Measurements from ENCODE around the gene SERPINB6.
A peak's percentile ranks its signal among the peaks of the same experiment; 100 is the strongest.
"Not testable (repeated sequence)": the region's sequence is repeated elsewhere in the genome, so short reads cannot be mapped to it uniquely, and the experiment has no call there.

The SERPINB6 gene

DNA sequence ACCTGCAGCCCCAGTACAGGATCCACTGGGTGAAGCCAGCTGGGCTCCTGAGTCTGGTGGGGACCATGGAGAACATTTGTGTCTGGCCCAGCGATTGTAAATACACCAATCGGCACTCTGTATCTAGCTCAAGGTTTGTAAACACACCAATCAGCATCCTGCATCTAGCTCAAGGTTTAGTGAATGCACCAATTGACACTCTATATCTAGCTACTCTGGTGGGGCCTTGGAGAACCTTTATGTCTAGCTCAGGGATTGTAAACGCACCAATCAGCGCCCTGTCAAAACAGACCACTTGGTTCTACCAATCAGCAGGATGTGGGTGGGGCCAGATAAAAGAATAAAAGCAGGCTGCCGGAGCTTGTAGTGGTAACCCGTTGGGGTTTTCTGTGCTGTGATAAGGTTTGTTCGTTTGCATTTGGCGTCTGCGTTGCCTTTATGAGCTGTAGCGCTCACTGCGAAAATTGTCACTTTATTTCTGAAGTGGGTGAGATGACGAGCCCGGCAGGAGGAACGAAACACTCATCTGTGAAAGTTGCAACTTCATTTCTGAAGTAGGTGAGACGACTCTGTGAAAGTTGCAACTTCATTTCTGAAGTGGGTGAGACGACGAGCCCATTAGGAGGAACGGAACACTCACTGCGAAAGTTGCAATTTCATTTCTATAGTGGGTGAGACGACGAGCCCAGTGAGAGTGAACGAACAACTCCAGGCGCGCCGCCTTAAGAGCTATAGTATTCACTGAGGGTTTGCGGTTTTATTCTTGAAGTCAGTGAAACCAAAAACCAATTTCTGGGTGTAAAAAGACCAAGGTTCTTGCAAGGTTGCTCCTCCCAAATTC, 31.1 kb downstream of the SERPINB6 start:
- Histone ChIP-seq H3K36me3 (ENCODE audit: control insufficient read depth in 1 of 2, insufficient read depth in 2 of 2, low read length in 2 of 2) (no peaks in the 10 kb centered on the region), H3K9ac (ENCODE audit: low read depth in 1 of 2, low read length in 2 of 2) (no peak overlapping the region), H3K9me3 (ENCODE audit: control insufficient read depth in 1 of 2, low read length in 2 of 2) (no peaks in the 10 kb centered on the region), H3K27ac (ENCODE audit: low read depth, low read length) (no peak overlapping the region), H3K4me1 (ENCODE audit: control insufficient read depth in 1 of 2, insufficient read depth in 2 of 2, low read length in 2 of 2) (peaks cover 7 to 18% of the 10 kb centered on the region in 2 donors), H3K27me3 (ENCODE audit: control insufficient read depth in 1 of 2, insufficient read depth in 2 of 2, low read length in 2 of 2) (no peaks in the 10 kb centered on the region), H3K4me3 (ENCODE audit: low read depth in 1 of 2, low read length in 2 of 2) (peak overlapping the region in 1 of 2 donors; percentile 19)

DNA sequence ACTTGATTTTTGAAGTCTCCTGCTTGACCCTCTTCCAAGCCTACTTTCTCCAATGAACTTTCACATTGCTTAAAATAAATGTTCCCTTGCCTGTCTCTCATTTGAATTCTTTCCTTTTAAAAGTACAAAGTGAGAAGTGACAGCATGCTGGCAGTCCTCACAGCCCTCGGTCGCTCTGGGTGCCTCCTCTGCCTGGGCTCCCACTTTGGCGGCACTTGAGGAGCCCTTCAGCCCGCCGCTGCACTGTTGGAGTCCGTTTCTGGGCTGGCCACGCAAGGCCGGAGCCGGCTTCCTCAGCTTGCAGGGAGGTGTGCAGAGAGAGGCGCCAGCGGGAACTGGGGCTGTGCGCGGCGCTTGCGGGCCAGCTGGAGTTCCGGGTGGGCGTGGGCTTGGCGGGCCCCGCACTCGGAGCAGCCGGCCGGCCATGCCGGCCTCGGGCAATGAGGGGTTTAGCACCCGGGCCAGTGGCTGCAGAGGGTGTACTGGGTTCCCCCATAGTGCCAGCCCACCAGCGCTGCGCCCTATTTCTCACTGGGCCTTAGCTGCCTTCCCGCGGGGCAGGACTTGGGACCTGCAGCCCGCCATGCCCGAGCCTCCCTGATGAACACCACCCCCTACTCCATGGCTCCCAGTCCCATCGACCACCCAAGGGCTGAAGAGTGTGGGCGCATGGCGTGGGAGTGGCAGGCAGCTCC, 31.9 kb downstream of the SERPINB6 start:
- no peaks in the 10 kb centered on the region for H3K27me3 ChIP-seq (ENCODE audit: control insufficient read depth in 1 of 2, insufficient read depth in 2 of 2, low read length in 2 of 2)
- H3K9ac ChIP-seq (ENCODE audit: low read depth in 1 of 2, low read length in 2 of 2): no peak overlapping the region
- H3K4me3 ChIP-seq (ENCODE audit: low read depth in 1 of 2, low read length in 2 of 2): no peak overlapping the region
- no peaks in the 10 kb centered on the region for H3K36me3 ChIP-seq (ENCODE audit: control insufficient read depth in 1 of 2, insufficient read depth in 2 of 2, low read length in 2 of 2)
- no peaks in the 10 kb centered on the region for H3K9me3 ChIP-seq (ENCODE audit: control insufficient read depth in 1 of 2, low read length in 2 of 2)
- no peak overlapping the region for H3K27ac ChIP-seq (ENCODE audit: low read depth, low read length)
- H3K4me1 ChIP-seq (ENCODE audit: control insufficient read depth in 1 of 2, insufficient read depth in 2 of 2, low read length in 2 of 2): peaks cover 7 to 18% of the 10 kb centered on the region in 2 donors

DNA sequence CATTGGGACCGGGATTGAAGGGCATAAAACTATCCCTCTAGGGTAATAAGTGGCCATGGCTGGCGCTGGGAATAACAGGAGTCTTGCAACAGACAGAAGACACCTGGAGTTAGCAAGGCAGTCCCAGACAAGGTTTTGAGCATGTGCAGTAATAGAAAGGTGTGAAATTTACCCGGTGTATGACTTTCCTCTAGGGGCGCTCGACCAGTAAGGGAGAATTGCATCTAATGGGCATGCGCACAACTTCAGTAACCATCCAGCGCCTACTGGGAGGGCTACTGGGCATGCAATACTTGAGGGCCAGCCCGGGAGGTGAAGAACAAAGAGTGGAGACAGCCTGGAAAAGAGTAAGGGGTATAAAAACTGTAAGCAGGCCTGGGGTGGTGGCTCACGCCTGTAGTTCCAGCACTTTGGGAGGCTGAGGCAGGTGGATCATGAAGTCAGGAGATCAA, 32.7 kb downstream of the SERPINB6 start:
- H3K27me3 ChIP-seq (ENCODE audit: control insufficient read depth in 1 of 2, insufficient read depth in 2 of 2, low read length in 2 of 2): no peaks in the 10 kb centered on the region
- H3K27ac ChIP-seq (ENCODE audit: low read depth, low read length): no peak overlapping the region
- no peak overlapping the region for H3K4me3 ChIP-seq (ENCODE audit: low read depth in 1 of 2, low read length in 2 of 2)
- no peaks in the 10 kb centered on the region for H3K9me3 ChIP-seq (ENCODE audit: control insufficient read depth in 1 of 2, low read length in 2 of 2)
- no peak overlapping the region for H3K9ac ChIP-seq (ENCODE audit: low read depth in 1 of 2, low read length in 2 of 2)
- H3K36me3 ChIP-seq (ENCODE audit: control insufficient read depth in 1 of 2, insufficient read depth in 2 of 2, low read length in 2 of 2): no peaks in the 10 kb centered on the region
- peaks cover 7 to 15% of the 10 kb centered on the region in 2 donors for H3K4me1 ChIP-seq (ENCODE audit: control insufficient read depth in 1 of 2, insufficient read depth in 2 of 2, low read length in 2 of 2)

DNA sequence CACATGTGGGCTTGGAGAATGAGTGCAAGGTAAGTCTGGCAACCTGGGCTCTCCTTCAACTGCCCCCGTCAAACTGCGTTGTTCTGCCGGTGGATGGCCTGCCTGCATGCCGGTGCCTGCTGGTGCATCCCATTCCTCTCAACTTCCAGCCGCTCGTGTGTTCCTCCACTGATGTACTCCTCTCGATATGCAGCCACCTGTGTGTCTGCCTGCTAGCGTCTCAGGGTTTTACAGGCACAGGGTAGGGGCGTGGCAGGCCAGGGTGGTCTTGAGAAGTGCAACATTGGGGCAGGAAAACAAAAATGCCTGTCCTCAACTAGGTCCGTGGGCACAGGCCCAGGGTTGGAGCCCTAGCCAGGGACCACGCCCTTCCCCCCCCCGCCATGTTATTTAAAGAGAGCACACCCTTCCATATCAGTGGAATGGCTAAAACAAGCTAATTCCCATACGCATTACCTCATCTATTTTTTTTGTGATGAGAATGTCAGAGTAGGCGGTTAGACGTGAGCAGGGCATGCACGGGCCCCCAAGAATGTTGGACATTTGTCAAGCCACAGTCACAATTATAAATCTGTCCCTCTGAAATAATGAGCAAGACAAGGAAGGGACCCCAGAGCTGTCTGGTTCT, 33.2 kb downstream of the SERPINB6 start:
- Histone ChIP-seq H3K4me1 (ENCODE audit: control insufficient read depth in 1 of 2, insufficient read depth in 2 of 2, low read length in 2 of 2) (peaks cover 5 to 10% of the 10 kb centered on the region in 2 donors), H3K9ac (ENCODE audit: low read depth in 1 of 2, low read length in 2 of 2) (no peak overlapping the region), H3K9me3 (ENCODE audit: control insufficient read depth in 1 of 2, low read length in 2 of 2) (no peaks in the 10 kb centered on the region), H3K27me3 (ENCODE audit: control insufficient read depth in 1 of 2, insufficient read depth in 2 of 2, low read length in 2 of 2) (no peaks in the 10 kb centered on the region), H3K27ac (ENCODE audit: low read depth, low read length) (no peak overlapping the region), H3K36me3 (ENCODE audit: control insufficient read depth in 1 of 2, insufficient read depth in 2 of 2, low read length in 2 of 2) (no peaks in the 10 kb centered on the region), H3K4me3 (ENCODE audit: low read depth in 1 of 2, low read length in 2 of 2) (no peak overlapping the region)

DNA sequence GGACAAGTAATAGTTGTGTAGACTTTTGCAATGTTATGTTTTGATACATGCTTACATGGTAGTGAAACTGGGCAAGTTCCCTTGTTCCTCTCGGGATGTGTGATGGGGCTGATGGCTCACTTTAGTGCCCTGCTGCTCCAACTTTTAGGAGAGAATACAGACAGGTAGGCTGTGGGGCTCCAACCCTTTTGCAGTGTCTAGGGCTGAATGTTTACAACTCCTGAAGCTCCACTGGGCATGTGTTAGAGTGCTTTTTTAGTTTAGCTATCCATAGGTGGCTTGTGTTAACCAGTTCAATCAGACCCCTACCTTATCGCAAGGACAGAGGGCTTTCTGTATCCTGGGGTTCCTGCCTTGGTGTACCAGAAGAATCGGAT, 33.8 kb downstream of the SERPINB6 start:
- Histone ChIP-seq H3K9me3 (ENCODE audit: control insufficient read depth in 1 of 2, low read length in 2 of 2) (no peaks in the 10 kb centered on the region), H3K9ac (ENCODE audit: low read depth in 1 of 2, low read length in 2 of 2) (no peak overlapping the region), H3K4me3 (ENCODE audit: low read depth in 1 of 2, low read length in 2 of 2) (no peak overlapping the region), H3K27me3 (ENCODE audit: control insufficient read depth in 1 of 2, insufficient read depth in 2 of 2, low read length in 2 of 2) (no peaks in the 10 kb centered on the region), H3K4me1 (ENCODE audit: control insufficient read depth in 1 of 2, insufficient read depth in 2 of 2, low read length in 2 of 2) (peaks cover under 1 to 5% of the 10 kb centered on the region in 2 donors), H3K36me3 (ENCODE audit: control insufficient read depth in 1 of 2, insufficient read depth in 2 of 2, low read length in 2 of 2) (no peaks in the 10 kb centered on the region), H3K27ac (ENCODE audit: low read depth, low read length) (no peak overlapping the region)

DNA sequence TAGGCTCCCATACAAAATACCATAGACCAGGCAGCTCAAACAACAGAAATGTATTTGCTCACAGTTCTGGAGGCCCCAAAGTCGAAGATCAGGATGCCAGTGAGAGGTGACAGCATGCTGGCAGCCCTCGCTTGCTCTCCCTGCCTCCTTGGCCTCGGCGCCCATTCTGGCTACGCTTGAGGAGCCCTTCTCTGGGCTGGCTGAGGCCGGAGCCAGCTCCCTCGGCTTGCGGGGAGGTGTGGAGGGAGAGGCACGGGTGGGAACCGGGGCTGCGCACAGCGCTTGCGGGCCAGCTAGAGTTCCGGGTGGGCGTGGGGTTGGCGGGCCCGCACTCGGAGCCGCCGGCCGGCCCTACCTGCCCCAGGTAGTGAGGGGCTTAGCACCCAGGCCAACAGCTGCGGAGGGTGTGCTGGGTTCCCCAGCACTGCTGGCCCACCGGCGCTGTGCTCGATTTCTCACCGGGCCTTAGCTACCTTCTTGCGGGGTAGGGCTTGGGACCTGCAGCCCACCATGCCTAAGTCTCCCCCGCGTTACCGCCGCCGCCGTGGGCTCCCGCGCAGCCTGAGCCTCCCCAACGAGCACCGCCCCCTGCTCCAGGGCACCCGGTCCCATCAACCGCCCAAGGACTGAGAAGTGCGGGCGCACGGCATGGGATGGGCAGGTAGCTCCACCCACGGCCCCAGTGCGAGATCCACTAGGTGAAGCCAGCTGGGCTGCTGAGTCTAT, 35.6 kb downstream of the SERPINB6 start:
- Histone ChIP-seq H3K27ac (ENCODE audit: low read depth, low read length) (no peak overlapping the region), H3K9me3 (ENCODE audit: control insufficient read depth in 1 of 2, low read length in 2 of 2) (no peaks in the 10 kb centered on the region), H3K4me3 (ENCODE audit: low read depth in 1 of 2, low read length in 2 of 2) (no peak overlapping the region), H3K27me3 (ENCODE audit: control insufficient read depth in 1 of 2, insufficient read depth in 2 of 2, low read length in 2 of 2) (no peaks in the 10 kb centered on the region), H3K9ac (ENCODE audit: low read depth in 1 of 2, low read length in 2 of 2) (no peak overlapping the region), H3K36me3 (ENCODE audit: control insufficient read depth in 1 of 2, insufficient read depth in 2 of 2, low read length in 2 of 2) (no peaks in the 10 kb centered on the region), H3K4me1 (ENCODE audit: control insufficient read depth in 1 of 2, insufficient read depth in 2 of 2, low read length in 2 of 2) (peaks cover 4 to 5% of the 10 kb centered on the region in 2 donors)

DNA sequence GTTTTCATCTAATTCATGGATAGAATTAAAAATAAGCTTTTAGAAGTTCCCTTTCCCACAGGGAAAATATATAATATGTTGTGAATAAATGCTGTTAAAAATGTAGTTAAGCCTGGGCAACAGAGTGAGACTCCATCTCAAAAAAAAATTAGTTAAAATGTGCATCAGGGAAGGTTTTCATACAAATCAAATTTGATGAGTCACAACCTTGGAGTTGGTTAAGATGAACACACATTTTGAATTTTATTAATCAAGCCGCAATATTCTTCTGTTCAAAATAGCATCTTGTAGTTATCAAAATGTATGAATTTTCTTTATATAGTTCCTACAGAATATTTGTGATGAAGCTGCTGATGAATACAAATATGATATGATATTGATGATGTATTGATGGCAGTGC, 37.3 kb downstream of the SERPINB6 start:
- H3K9me3 ChIP-seq (ENCODE audit: control insufficient read depth in 1 of 2, low read length in 2 of 2): no peaks in the 10 kb centered on the region
- H3K27ac ChIP-seq (ENCODE audit: low read depth, low read length): no peak overlapping the region
- no peaks in the 10 kb centered on the region for H3K36me3 ChIP-seq (ENCODE audit: control insufficient read depth in 1 of 2, insufficient read depth in 2 of 2, low read length in 2 of 2)
- H3K4me3 ChIP-seq (ENCODE audit: low read depth in 1 of 2, low read length in 2 of 2): no peak overlapping the region
- H3K9ac ChIP-seq (ENCODE audit: low read depth in 1 of 2, low read length in 2 of 2): no peak overlapping the region
- H3K4me1 ChIP-seq (ENCODE audit: control insufficient read depth in 1 of 2, insufficient read depth in 2 of 2, low read length in 2 of 2): peaks cover 4 to 5% of the 10 kb centered on the region in 2 donors
- no peaks in the 10 kb centered on the region for H3K27me3 ChIP-seq (ENCODE audit: control insufficient read depth in 1 of 2, insufficient read depth in 2 of 2, low read length in 2 of 2)

DNA sequence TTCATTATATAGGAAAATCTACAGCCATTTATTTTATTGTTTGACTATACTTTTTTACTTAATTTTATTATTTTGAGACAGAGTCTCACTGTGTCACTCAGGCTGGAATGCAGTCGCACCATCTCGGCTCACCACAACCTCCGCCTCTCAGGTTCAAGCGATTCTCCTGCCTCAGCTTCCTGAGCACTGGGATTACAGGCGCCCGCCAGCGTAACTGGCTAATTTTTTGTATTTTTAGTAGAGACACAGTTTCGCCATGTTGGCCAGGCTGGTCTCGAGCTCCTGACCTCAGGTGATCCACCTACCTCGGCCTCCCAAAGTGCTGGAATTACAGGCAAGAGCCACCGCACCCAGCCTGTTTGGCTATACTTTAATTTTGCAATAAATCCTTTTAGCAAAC, 38.5 kb downstream of the SERPINB6 start:
- H3K9me3 ChIP-seq (ENCODE audit: control insufficient read depth in 1 of 2, low read length in 2 of 2); H3K36me3 ChIP-seq (ENCODE audit: control insufficient read depth in 1 of 2, insufficient read depth in 2 of 2, low read length in 2 of 2); H3K9ac ChIP-seq (ENCODE audit: low read depth in 1 of 2, low read length in 2 of 2); H3K4me1 ChIP-seq (ENCODE audit: control insufficient read depth in 1 of 2, insufficient read depth in 2 of 2, low read length in 2 of 2); H3K27me3 ChIP-seq (ENCODE audit: control insufficient read depth in 1 of 2, insufficient read depth in 2 of 2, low read length in 2 of 2); H3K4me3 ChIP-seq (ENCODE audit: low read depth in 1 of 2, low read length in 2 of 2); H3K27ac ChIP-seq (ENCODE audit: low read depth, low read length): not testable (repeated sequence)

DNA sequence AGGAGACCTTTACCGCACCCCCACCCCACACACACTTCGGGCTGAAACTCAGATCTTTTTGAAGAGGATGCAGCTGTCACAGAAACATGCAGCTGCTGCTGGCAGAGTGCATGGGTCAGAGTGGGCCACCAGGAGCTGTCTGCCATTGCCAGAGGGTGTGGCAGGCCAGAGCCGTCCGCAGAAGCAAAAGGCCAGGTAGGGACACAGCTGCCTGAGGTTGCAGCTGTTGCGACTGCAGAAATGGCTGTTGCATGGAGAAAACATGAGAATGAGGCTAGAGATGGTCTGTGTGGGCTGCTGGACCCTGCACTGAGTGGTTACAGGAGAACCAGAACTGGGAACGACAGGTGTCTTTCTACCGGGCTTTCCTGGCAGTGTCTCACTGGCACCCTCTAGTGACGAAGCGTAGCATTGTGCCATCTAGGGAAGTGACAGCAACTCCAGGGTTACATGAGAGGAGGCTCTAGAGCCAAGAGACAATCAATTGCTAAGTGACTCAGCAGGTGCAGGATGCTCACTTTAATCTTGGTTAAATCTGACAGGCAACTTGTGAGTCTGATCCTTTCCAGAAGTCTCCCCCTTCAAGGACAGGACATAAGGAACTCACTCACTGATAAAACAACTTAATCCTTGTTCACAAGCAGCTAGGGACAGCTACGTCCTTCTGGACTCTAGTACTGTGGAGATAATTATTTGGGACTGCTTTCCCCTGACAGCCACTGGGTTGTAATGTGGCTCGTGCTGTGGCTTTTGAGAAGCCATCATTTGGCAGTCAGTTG, 39.2 kb downstream of the SERPINB6 start:
- Histone ChIP-seq H3K4me3 (ENCODE audit: low read depth in 1 of 2, low read length in 2 of 2) (peak overlapping the region; percentile 57 to 75), H3K36me3 (ENCODE audit: control insufficient read depth in 1 of 2, insufficient read depth in 2 of 2, low read length in 2 of 2) (no peaks in the 10 kb centered on the region), H3K4me1 (ENCODE audit: control insufficient read depth in 1 of 2, insufficient read depth in 2 of 2, low read length in 2 of 2) (peaks cover 4 to 5% of the 10 kb centered on the region in 2 donors), H3K9me3 (ENCODE audit: control insufficient read depth in 1 of 2, low read length in 2 of 2) (no peaks in the 10 kb centered on the region), H3K27me3 (ENCODE audit: control insufficient read depth in 1 of 2, insufficient read depth in 2 of 2, low read length in 2 of 2) (no peaks in the 10 kb centered on the region), H3K27ac (ENCODE audit: low read depth, low read length) (no peak overlapping the region), H3K9ac (ENCODE audit: low read depth in 1 of 2, low read length in 2 of 2) (peak overlapping the region; percentile 8 to 76)
